Activated CD4-positive, alpha-beta memory T cell treated with anti-CD3 and anti-CD28 coated beads for 36 hours (primary cell): ENCODE data around the gene EML1. TPM values are rescaled to one million over a fixed set of nuclear protein-coding genes. Genes with fewer than 3 reads are reported as not detected.

Experiments used
- CTCF ChIA-PET: fragments of 350-600 bp; sonication (Branson Sonifier 250); formaldehyde crosslinking; loops from one replicate; lab custom pipeline; 2021; ENCODE audit warnings: antibody characterized with exemption, inconsistent platforms; lab: Charles Lee
- POLR2A ChIA-PET: fragments of 350-600 bp; sonication (Branson Sonifier 250); formaldehyde crosslinking; loops from one replicate; lab custom pipeline; 2021; ENCODE audit warnings: antibody characterized with exemption; lab: Charles Lee
- DNase-seq: peaks from one replicate; pipeline ENCODE4 v3.0.0-alpha.2; 2020
- H3K27ac Mint-ChIP-seq: one replicate; pipeline ENCODE4 v1.8.0; 2021; ENCODE audit warnings: mixed read lengths
- H3K27me3 Mint-ChIP-seq: one replicate; pipeline ENCODE4 v1.8.0; 2021; ENCODE audit warnings: mixed read lengths
- H3K36me3 Mint-ChIP-seq: one replicate; pipeline ENCODE4 v1.8.0; 2021; ENCODE audit warnings: mixed read lengths
- H3K4me1 Mint-ChIP-seq: one replicate; pipeline ENCODE4 v1.8.0; 2021; ENCODE audit warnings: low read depth, mixed read lengths
- H3K4me3 Mint-ChIP-seq: one replicate; pipeline ENCODE4 v1.8.0; 2021; ENCODE audit warnings: mild to moderate bottlenecking, mixed read lengths
- H3K9me3 Mint-ChIP-seq: one replicate; pipeline ENCODE4 v1.8.0; 2021; ENCODE audit warnings: mixed read lengths
- intact Hi-C: fragments of 100-400 bp; cut with micrococcal nuclease; formaldehyde crosslinking; loops from one replicate; pipeline ENCODE4 v1.15.1; 2023
- total RNA-seq, 2 experiments: library from RNA; stranded (reverse); gene quantifications; one replicate each; pipeline ENCODE4 v1.2.3, GENCODE V29; 2021

Gene EML1
- total RNA-seq, 2 experiments from 2014 or later: 1.5 to 1.9 TPM

DNA sequence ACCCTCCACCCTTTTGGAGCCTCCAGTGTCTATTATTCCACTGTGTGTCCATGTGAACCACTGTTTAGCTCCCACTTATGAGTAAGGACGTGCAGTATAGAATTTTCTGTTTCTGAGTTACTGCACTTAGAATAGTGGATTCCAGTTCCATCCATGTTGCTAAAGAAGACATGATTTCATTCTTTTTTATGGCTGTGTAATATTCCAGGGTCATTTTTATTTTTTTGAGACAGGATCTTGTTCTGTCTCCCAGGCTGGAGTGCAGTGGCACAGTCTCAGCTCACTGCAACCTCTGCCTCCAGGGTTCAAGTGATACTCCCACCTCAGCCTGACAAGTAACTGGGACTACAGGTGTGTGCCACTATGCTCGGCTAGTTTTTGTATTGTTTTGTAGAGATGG is 31.6 kb downstream of the EML1 start:
- CTCF ChIA-PET: no interaction called here
- no peak for DNase-seq
- POLR2A ChIA-PET: no interaction called here
- no peak overlapping the region for H3K27ac Mint-ChIP-seq
- H3K4me1 Mint-ChIP-seq: peaks cover 16% of the 10 kb centered on the region
- no peak overlapping the region for H3K4me3 Mint-ChIP-seq
- no peaks in the 10 kb centered on the region for H3K36me3 Mint-ChIP-seq
- H3K27me3 Mint-ChIP-seq: peaks cover 32% of the 10 kb centered on the region
- intact Hi-C loops: no loop called here
- H3K9me3 Mint-ChIP-seq: no peaks in the 10 kb centered on the region

DNA sequence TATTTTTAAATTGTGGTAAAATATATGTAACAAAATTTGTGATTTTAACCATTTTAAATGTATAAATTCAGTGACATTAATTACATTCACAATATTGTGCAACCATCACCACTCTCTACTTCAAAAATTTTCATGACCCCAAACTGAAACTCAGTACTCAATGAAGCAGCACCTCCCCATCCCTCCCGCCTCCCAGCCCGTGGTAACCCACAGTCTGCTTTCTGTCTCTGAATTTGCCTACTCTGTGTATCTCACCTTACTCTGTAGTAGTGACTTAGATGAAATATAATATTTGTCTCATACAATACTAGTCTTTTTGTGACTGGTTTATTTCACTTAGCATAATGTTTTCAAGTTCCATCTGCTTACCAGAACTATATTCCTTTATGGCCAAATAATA is 36.2 kb downstream of the EML1 start:
- DNase-seq: no peak
- CTCF ChIA-PET: no interaction called here
- no peaks in the 10 kb centered on the region for H3K36me3 Mint-ChIP-seq
- H3K9me3 Mint-ChIP-seq: no peaks in the 10 kb centered on the region
- H3K27ac Mint-ChIP-seq: no peak overlapping the region
- H3K4me1 Mint-ChIP-seq: peaks cover 5% of the 10 kb centered on the region
- H3K4me3 Mint-ChIP-seq: no peak overlapping the region
- peaks cover 33% of the 10 kb centered on the region for H3K27me3 Mint-ChIP-seq
- POLR2A ChIA-PET: no interaction called here
- intact Hi-C loops: no loop called here

- Mint-ChIP-seq H3K4me3 (no peak overlapping the region), H3K4me1 (peaks cover 5% of the 10 kb centered on the region), H3K36me3 (no peaks in the 10 kb centered on the region), H3K9me3 (no peaks in the 10 kb centered on the region), H3K27ac (no peak overlapping the region), H3K27me3 (peaks cover 44% of the 10 kb centered on the region)
- intact Hi-C loops: no loop called here
- POLR2A ChIA-PET: interaction anchor here (0.5 kb wide), 1 partner anchor 581 kb away, joined by 4 read pairs; no protein-coding TSS in a partner anchor
- DNase-seq: no peak
- CTCF ChIA-PET: no interaction called here
Observed at GRCh38 chr14:99831303-99831702, 38.1 kb downstream of the EML1 start.

GRCh38 chr14:99831903-99832685 is 38.9 kb downstream of the EML1 start:
- Mint-ChIP-seq H3K9me3 (no peaks in the 10 kb centered on the region), H3K36me3 (no peaks in the 10 kb centered on the region), H3K4me3 (no peak overlapping the region), H3K27me3 (peaks cover 43% of the 10 kb centered on the region), H3K4me1 (peaks cover 5% of the 10 kb centered on the region), H3K27ac (no peak overlapping the region)
- no peak for DNase-seq
- intact Hi-C loops: no loop called here
- ChIA-PET POLR2A (no interaction called here), CTCF (interaction anchor here (0.6 kb wide), 1 partner anchor 98 kb away, joined by 3 read pairs; no protein-coding TSS in a partner anchor)

DNA sequence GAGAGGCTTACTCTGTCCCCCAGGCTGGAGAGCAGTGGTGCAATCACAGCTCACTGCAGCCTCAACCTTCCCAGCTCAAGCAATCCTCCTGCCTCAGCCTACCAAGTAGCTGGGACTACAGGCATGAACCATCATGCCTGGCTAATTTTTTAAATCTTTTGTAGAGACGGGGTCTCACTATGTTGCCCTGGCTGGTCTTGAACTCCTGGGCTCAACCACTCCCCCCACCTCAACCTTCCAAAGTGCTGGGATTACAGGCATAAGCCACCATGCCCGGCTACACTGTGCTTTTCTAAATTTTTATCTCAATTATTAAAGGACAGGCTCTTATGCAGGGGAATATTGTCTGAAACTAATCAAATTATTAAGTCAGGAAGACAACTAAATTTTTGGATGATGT is 44.6 kb downstream of the EML1 start:
- Mint-ChIP-seq H3K27me3 (peaks cover 47% of the 10 kb centered on the region), H3K27ac (no peak overlapping the region), H3K36me3 (no peaks in the 10 kb centered on the region), H3K4me3 (no peak overlapping the region), H3K9me3 (no peaks in the 10 kb centered on the region), H3K4me1 (no peaks in the 10 kb centered on the region)
- intact Hi-C loops: no loop called here
- POLR2A ChIA-PET: no interaction called here
- CTCF ChIA-PET: no interaction called here
- no peak for DNase-seq

- H3K4me1 Mint-ChIP-seq: no peaks in the 10 kb centered on the region
- ChIA-PET CTCF (no interaction called here), POLR2A (no interaction called here)
- H3K36me3 Mint-ChIP-seq: no peaks in the 10 kb centered on the region
- H3K27ac Mint-ChIP-seq: no peak overlapping the region
- H3K9me3 Mint-ChIP-seq: no peaks in the 10 kb centered on the region
- peaks cover 40% of the 10 kb centered on the region for H3K27me3 Mint-ChIP-seq
- intact Hi-C loops: no loop called here
- H3K4me3 Mint-ChIP-seq: no peak overlapping the region
- no peak for DNase-seq
Observed at GRCh38 chr14:99838639-99839134, 45.5 kb downstream of the EML1 start.

DNA sequence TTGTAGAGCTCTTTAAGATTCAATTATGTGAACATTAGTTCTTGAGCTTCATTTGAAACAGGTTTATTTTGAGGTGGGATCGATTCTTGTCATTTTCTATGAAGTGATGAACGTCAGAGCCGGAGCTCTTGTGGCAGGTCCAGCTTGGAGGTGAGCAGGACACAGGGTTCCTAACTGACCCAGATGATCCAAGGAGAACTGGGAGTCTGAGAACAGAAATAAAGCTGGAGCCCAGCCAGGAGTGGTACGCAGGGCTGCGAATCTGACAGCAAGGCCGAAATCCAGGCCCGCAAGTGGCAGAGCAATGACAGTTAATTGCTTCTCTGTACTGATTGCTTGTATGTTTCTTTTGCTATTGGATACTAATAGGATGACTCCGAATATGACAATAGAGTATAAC is 46.5 kb downstream of the EML1 start:
- Mint-ChIP-seq H3K27ac (no peak overlapping the region), H3K4me3 (no peak overlapping the region), H3K36me3 (no peaks in the 10 kb centered on the region), H3K9me3 (no peaks in the 10 kb centered on the region), H3K4me1 (no peaks in the 10 kb centered on the region), H3K27me3 (peaks cover 38% of the 10 kb centered on the region)
- DNase-seq: no peak
- ChIA-PET POLR2A (no interaction called here), CTCF (no interaction called here)
- intact Hi-C loops: no loop called here

- Mint-ChIP-seq H3K4me3 (no peak overlapping the region), H3K9me3 (no peaks in the 10 kb centered on the region), H3K27me3 (peaks cover 40% of the 10 kb centered on the region), H3K36me3 (no peaks in the 10 kb centered on the region), H3K4me1 (no peaks in the 10 kb centered on the region), H3K27ac (no peak overlapping the region)
- ChIA-PET POLR2A (no interaction called here), CTCF (no interaction called here)
- intact Hi-C loops: no loop called here
- no peak for DNase-seq
Observed at GRCh38 chr14:99840265-99840664, 47.1 kb downstream of the EML1 start.

- no peak overlapping the region for H3K27ac Mint-ChIP-seq
- H3K36me3 Mint-ChIP-seq: no peaks in the 10 kb centered on the region
- ChIA-PET POLR2A (no interaction called here), CTCF (no interaction called here)
- H3K27me3 Mint-ChIP-seq: peaks cover 35% of the 10 kb centered on the region
- no peaks in the 10 kb centered on the region for H3K9me3 Mint-ChIP-seq
- H3K4me3 Mint-ChIP-seq: no peak overlapping the region
- no peaks in the 10 kb centered on the region for H3K4me1 Mint-ChIP-seq
- DNase-seq: no peak
- intact Hi-C loops: no loop called here
Observed at GRCh38 chr14:99840774-99841305, 47.6 kb downstream of the EML1 start.

DNA sequence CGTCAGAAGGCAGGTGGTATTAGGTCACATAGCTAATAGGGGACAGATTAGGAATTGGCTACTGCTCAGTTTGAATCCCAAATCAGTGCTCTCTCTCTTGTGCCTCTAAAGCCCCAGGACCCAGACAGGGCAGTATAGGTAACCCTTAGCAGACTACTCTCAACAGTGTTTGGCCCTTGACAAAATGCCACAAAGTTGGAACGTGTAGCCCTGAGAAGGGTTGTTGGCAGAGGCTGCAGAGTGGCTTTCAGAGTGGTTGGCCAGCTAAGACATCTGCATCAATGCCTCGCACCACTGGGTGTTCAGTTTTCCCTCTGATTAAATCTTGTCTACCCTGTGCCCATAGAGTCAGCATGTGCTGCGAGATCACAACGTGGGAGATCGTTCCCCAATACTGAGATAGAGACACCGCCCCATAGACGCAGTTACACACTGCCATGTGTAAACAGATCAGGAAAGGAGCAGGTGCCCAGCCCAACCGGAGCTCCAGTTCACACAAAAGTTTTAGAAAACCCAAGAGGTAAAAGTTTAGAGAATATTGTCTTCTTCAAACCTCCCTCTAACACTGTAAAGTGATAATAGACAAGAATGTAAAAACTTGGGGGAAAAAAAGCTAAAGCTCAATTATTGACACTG is 48.3 kb downstream of the EML1 start:
- POLR2A ChIA-PET: no interaction called here
- no peaks in the 10 kb centered on the region for H3K4me1 Mint-ChIP-seq

GRCh38 chr14:99842141-99842540 is 48.9 kb downstream of the EML1 start:
- ChIA-PET CTCF (no interaction called here), POLR2A (no interaction called here)
- intact Hi-C loops: no loop called here
- Mint-ChIP-seq H3K4me3 (no peak overlapping the region), H3K36me3 (peaks cover 3% of the 10 kb centered on the region), H3K27ac (no peak overlapping the region), H3K4me1 (no peaks in the 10 kb centered on the region), H3K27me3 (peaks cover 30% of the 10 kb centered on the region), H3K9me3 (peaks cover 6% of the 10 kb centered on the region)
- DNase-seq: no peak

More for the DNA sequence above, 48.3 kb downstream of the EML1 start:
- H3K27me3 Mint-ChIP-seq: peaks cover 29% of the 10 kb centered on the region
- H3K9me3 Mint-ChIP-seq: peaks cover under 1% of the 10 kb centered on the region
- CTCF ChIA-PET: no interaction called here
- intact Hi-C loops: no loop called here
- H3K36me3 Mint-ChIP-seq: no peaks in the 10 kb centered on the region
- no peak overlapping the region for H3K27ac Mint-ChIP-seq
- H3K4me3 Mint-ChIP-seq: no peak overlapping the region
- DNase-seq: no peak

- H3K36me3 Mint-ChIP-seq: peaks cover 4% of the 10 kb centered on the region
- H3K4me1 Mint-ChIP-seq: no peaks in the 10 kb centered on the region
- no peak overlapping the region for H3K27ac Mint-ChIP-seq
- ChIA-PET CTCF (interaction anchor here (1.2 kb wide), 1 partner anchor 117 kb away, joined by 4 read pairs; no protein-coding TSS in a partner anchor), POLR2A (no interaction called here)
- intact Hi-C loops: no loop called here
- peaks cover 13% of the 10 kb centered on the region for H3K9me3 Mint-ChIP-seq
- H3K27me3 Mint-ChIP-seq: peaks cover 30% of the 10 kb centered on the region
- no peak overlapping the region for H3K4me3 Mint-ChIP-seq
- no peak for DNase-seq
Observed at GRCh38 chr14:99846808-99847207, 53.6 kb downstream of the EML1 start.
